HG02763 (cell line): ENCODE results near the gene LRRD1.
"Not testable (repeated sequence)": the region's sequence is repeated elsewhere in the genome, so short reads cannot be mapped to it uniquely, and the experiment has no call there.

ENCODE experiments used
- ATAC-seq: cut with Tn5 transposase; IDR thresholded peaks from one replicate; pipeline ENCODE4 v1.9.1; 2021; ENCODE audit warnings: mild to moderate bottlenecking, moderate library complexity; ENCODE audit not compliant: unreplicated experiment

Gene LRRD1

GRCh38 chr7:92178928-92179924 lies at the start of gene LRRD1:
Gene LRRD1 (minus strand): TSS chr7:92179142. CDS start chr7:92165202, 13,940 bp downstream.
- peak; percentile 96 for ATAC-seq

GRCh38 chr7:92228742-92229141 lies 49.8 kb upstream of the LRRD1 start:
- no peak for ATAC-seq

GRCh38 chr7:92228100-92228499 lies 49.2 kb upstream of the LRRD1 start:
- ATAC-seq, result no peak

- no peak for ATAC-seq
Observed at GRCh38 chr7:92226981-92227380, 48.0 kb upstream of the LRRD1 start.

- no peak for ATAC-seq
Observed at GRCh38 chr7:92221766-92222165, 42.8 kb upstream of the LRRD1 start.

- no peak for ATAC-seq
Observed at GRCh38 chr7:92206672-92207071, 27.7 kb upstream of the LRRD1 start.

- no peak for ATAC-seq
Observed at GRCh38 chr7:92205987-92206386, 27.0 kb upstream of the LRRD1 start.

- ATAC-seq, result no peak
Observed at GRCh38 chr7:92200791-92201190, 21.8 kb upstream of the LRRD1 start.

GRCh38 chr7:92192326-92192725 lies 13.4 kb upstream of the LRRD1 start:
- ATAC-seq, result no peak

GRCh38 chr7:92189246-92189645 lies 10.3 kb upstream of the LRRD1 start:
- ATAC-seq, result not testable (repeated sequence)

- ATAC-seq, result not testable (repeated sequence)
Observed at GRCh38 chr7:92184294-92184693, 5.4 kb upstream of the LRRD1 start.

- ATAC-seq, result no peak
Observed at GRCh38 chr7:92177362-92177761, 1.6 kb downstream of the LRRD1 start.

GRCh38 chr7:92169529-92169928 lies 9.4 kb downstream of the LRRD1 start:
- ATAC-seq, result not testable (repeated sequence)

- no peak for ATAC-seq
Observed at GRCh38 chr7:92161271-92161670, 17.7 kb downstream of the LRRD1 start.

GRCh38 chr7:92158660-92159575 lies 20.0 kb downstream of the LRRD1 start:
- peak; percentile 65 for ATAC-seq

- no peak for ATAC-seq
Observed at GRCh38 chr7:92156990-92157389, 22.0 kb downstream of the LRRD1 start.

- ATAC-seq, result no peak
Observed at GRCh38 chr7:92155108-92155739, 23.7 kb downstream of the LRRD1 start.

GRCh38 chr7:92150450-92151017 lies 28.4 kb downstream of the LRRD1 start:
- no peak for ATAC-seq

- ATAC-seq, result no peak
Observed at GRCh38 chr7:92149736-92150239, 29.2 kb downstream of the LRRD1 start.

GRCh38 chr7:92143192-92143880 lies 35.6 kb downstream of the LRRD1 start:
- not testable (repeated sequence) for ATAC-seq
